IPS-18a (cell line): ENCODE data around the gene ATP5F1A.
A peak's percentile ranks its signal among the peaks of the same experiment; 100 is the strongest.
"Not testable (repeated sequence)": the region's sequence is repeated elsewhere in the genome, so short reads cannot be mapped to it uniquely, and the experiment has no call there.

ENCODE experiments used
- H3K27ac ChIP-seq: one replicate; pipeline ENCODE4 v1.5.1; 2013; ENCODE audit warnings: low read length
- H3K27me3 ChIP-seq: one replicate; pipeline ENCODE4 v1.6.1; 2013; ENCODE audit warnings: mild to moderate bottlenecking, low read length; ENCODE audit not compliant: control insufficient read depth, insufficient read depth
- H3K36me3 ChIP-seq: one replicate; pipeline ENCODE4 v1.6.1; 2013; ENCODE audit warnings: low read depth, low read length; ENCODE audit not compliant: control insufficient read depth
- H3K4me1 ChIP-seq: one replicate; pipeline ENCODE4 v1.6.1; 2013; ENCODE audit warnings: low read depth, low read length; ENCODE audit not compliant: control insufficient read depth
- H3K4me3 ChIP-seq: one replicate; pipeline ENCODE4 v1.5.1; 2013; ENCODE audit warnings: low read length
- H3K9ac ChIP-seq: one replicate; pipeline ENCODE4 v1.6.1; 2013; ENCODE audit warnings: mild to moderate bottlenecking, low read length, moderate library complexity
- H3K9me3 ChIP-seq: one replicate; pipeline ENCODE4 v1.6.1; 2013; ENCODE audit warnings: low read depth, low read length; ENCODE audit not compliant: control insufficient read depth

Gene ATP5F1A

GRCh38 chr18:46104128-46104911 lies 6.2 kb upstream of the ATP5F1A start, which contains the start of gene HAUS1:
Gene HAUS1 (plus strand): TSS chr18:46104385. CDS start chr18:46104412, 27 bp downstream.
- Histone ChIP-seq H3K36me3 (peaks cover 14% of the 10 kb centered on the region), H3K4me1 (no peaks in the 10 kb centered on the region), H3K27me3 (no peaks in the 10 kb centered on the region), H3K4me3 (peak within 1 kb of the TSS; percentile 80), H3K27ac (peak within 1 kb of the TSS; percentile 84), H3K9ac (peak within 1 kb of the TSS; percentile 93), H3K9me3 (no peaks in the 10 kb centered on the region)

GRCh38 chr18:46099463-46099862 lies 1.4 kb upstream of the ATP5F1A start:
- no peaks in the 10 kb centered on the region for H3K27me3 ChIP-seq
- H3K27ac ChIP-seq = no peak overlapping the region
- no peaks in the 10 kb centered on the region for H3K9me3 ChIP-seq

DNA sequence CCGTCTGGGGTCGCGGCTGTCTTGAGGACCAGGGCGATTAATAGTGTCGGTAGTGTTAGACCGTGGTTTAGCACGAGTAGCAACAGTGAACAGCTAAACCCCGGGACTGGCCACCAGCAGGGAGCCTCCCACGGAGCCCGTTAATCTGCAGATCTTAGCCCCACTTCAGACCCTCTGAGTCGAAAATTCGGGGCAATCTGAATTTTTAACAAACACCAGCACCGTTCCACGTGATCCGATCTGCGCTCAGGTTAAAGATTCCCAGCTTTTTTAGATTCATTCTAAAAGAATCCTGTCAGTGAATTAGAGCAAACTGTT lies 479 bp upstream of the ATP5F1A start:
- Histone ChIP-seq H3K36me3 (peaks cover 14% of the 10 kb centered on the region), H3K4me1 (peaks cover 7% of the 10 kb centered on the region), H3K9ac (peak overlapping the region; percentile 87), H3K27ac (peak overlapping the region; percentile 87), H3K27me3 (no peaks in the 10 kb centered on the region), H3K9me3 (no peaks in the 10 kb centered on the region), H3K4me3 (peak overlapping the region; percentile 90)

More at GRCh38 chr18:46099463-46099862, 1.4 kb upstream of the ATP5F1A start:
- Histone ChIP-seq H3K4me3 (no peak overlapping the region), H3K9ac (no peak overlapping the region), H3K36me3 (peaks cover 9% of the 10 kb centered on the region), H3K4me1 (peaks cover 7% of the 10 kb centered on the region)

- Histone ChIP-seq H3K9ac (peak overlapping the region; percentile 87), H3K9me3 (no peaks in the 10 kb centered on the region), H3K36me3 (peaks cover 25% of the 10 kb centered on the region), H3K27ac (peak overlapping the region; percentile 72), H3K4me1 (peaks cover 7% of the 10 kb centered on the region), H3K27me3 (no peaks in the 10 kb centered on the region), H3K4me3 (peak overlapping the region; percentile 90)
These were observed 680 bp downstream of the ATP5F1A start for GRCh38 chr18:46097431-46097800.

DNA sequence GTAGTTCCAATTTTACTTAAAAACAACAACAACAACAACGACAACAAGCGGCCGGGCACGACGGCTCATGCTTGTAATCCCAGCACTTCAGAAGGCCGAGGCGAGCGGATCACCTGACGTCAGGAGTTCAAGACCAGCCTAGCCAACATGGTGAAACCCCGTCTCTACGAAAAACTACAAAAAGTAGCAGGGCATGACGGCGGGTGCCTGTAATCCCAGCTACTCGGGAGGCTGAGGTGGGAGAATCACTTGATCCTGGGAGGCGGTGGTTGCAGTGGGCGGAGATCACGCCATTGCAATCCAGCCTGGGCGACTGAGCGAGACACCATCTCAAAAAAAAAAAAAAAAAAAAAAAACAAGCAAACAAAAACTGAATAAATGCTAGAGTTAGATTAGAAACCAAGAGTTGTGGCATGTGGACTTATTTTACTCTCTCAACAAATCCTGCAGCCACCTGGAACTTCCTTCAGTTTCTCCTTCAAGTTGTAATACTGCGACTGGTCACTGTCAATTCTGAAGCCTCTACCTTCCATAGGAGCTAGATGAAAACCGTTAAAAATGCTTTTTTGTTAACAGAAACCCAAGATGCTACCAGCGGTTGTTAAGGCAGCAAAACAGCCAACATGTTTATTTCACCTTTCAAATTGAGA lies 1.3 kb downstream of the ATP5F1A start:
- no peaks in the 10 kb centered on the region for H3K27me3 ChIP-seq
- H3K27ac ChIP-seq = no peak overlapping the region
- peaks cover 7% of the 10 kb centered on the region for H3K4me1 ChIP-seq
- peak overlapping the region; percentile 90 for H3K4me3 ChIP-seq
- peak overlapping the region; percentile 87 for H3K9ac ChIP-seq
- no peaks in the 10 kb centered on the region for H3K9me3 ChIP-seq
- H3K36me3 ChIP-seq = peaks cover 30% of the 10 kb centered on the region

- Histone ChIP-seq H3K27ac (no peak overlapping the region), H3K4me1 (peaks cover 7% of the 10 kb centered on the region), H3K9me3 (no peaks in the 10 kb centered on the region), H3K36me3 (peaks cover 42% of the 10 kb centered on the region), H3K9ac (no peak overlapping the region), H3K4me3 (no peak overlapping the region), H3K27me3 (no peaks in the 10 kb centered on the region)
These were observed 2.6 kb downstream of the ATP5F1A start for GRCh38 chr18:46095532-46095931.

GRCh38 chr18:46088501-46088900 lies 9.6 kb downstream of the ATP5F1A start:
- H3K27ac ChIP-seq, H3K4me3 ChIP-seq, H3K9ac ChIP-seq, H3K4me1 ChIP-seq, H3K9me3 ChIP-seq, H3K27me3 ChIP-seq: not testable (repeated sequence)
- peaks cover 98% of the 10 kb centered on the region for H3K36me3 ChIP-seq

DNA sequence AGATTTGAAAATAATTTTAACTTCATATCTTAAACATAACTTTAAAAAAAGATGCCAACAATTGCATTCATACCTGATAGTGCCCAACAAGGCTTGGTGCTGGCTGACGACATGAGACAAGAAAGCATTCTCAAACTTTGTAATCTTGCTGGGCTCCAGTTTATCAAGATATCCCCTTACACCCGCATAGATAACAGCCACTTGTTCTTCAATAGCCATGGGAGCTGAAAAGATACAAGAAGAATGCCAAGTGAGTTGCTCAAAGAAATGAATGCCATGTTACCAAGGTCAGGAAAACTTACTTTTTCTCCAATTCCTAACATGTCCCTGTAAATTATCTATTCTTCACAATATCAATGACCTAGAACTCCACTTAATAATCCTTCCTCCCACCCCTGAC lies 13.7 kb downstream of the ATP5F1A start:
- Histone ChIP-seq H3K36me3 (peaks cover 92% of the 10 kb centered on the region), H3K27me3 (no peaks in the 10 kb centered on the region), H3K4me1 (no peaks in the 10 kb centered on the region), H3K27ac (no peak overlapping the region), H3K9ac (no peak overlapping the region), H3K9me3 (no peaks in the 10 kb centered on the region), H3K4me3 (no peak overlapping the region)

GRCh38 chr18:46080156-46080555 lies 17.9 kb downstream of the ATP5F1A start:
- no peak overlapping the region for H3K27ac ChIP-seq
- no peak overlapping the region for H3K9ac ChIP-seq
- H3K36me3 ChIP-seq = peaks cover 55% of the 10 kb centered on the region
- H3K27me3 ChIP-seq = no peaks in the 10 kb centered on the region
- no peak overlapping the region for H3K4me3 ChIP-seq
- no peaks in the 10 kb centered on the region for H3K9me3 ChIP-seq
- no peaks in the 10 kb centered on the region for H3K4me1 ChIP-seq

DNA sequence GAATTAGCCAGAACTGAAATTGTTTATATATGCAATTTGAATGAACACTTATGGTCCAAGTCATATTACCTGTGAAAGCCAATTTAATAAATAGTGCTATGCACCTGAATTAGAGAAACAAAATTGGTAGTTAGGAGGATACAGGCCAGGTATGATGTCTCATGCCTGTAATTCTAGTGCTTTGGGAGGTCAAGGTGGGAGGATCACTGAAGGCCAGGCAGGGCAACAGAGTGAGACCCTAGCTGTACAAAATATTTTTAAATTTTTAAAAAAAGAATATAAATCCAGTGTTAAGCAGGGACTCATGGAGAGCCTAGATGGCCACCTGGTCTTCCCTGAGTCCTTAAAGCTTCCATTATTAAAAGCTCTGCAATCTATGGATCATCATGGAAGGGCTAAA lies 18.8 kb downstream of the ATP5F1A start:
- no peaks in the 10 kb centered on the region for H3K4me1 ChIP-seq
- no peak overlapping the region for H3K27ac ChIP-seq
- H3K9me3 ChIP-seq = no peaks in the 10 kb centered on the region
- H3K36me3 ChIP-seq = peaks cover 46% of the 10 kb centered on the region
- H3K9ac ChIP-seq = no peak overlapping the region
- H3K27me3 ChIP-seq = no peaks in the 10 kb centered on the region
- no peak overlapping the region for H3K4me3 ChIP-seq

DNA sequence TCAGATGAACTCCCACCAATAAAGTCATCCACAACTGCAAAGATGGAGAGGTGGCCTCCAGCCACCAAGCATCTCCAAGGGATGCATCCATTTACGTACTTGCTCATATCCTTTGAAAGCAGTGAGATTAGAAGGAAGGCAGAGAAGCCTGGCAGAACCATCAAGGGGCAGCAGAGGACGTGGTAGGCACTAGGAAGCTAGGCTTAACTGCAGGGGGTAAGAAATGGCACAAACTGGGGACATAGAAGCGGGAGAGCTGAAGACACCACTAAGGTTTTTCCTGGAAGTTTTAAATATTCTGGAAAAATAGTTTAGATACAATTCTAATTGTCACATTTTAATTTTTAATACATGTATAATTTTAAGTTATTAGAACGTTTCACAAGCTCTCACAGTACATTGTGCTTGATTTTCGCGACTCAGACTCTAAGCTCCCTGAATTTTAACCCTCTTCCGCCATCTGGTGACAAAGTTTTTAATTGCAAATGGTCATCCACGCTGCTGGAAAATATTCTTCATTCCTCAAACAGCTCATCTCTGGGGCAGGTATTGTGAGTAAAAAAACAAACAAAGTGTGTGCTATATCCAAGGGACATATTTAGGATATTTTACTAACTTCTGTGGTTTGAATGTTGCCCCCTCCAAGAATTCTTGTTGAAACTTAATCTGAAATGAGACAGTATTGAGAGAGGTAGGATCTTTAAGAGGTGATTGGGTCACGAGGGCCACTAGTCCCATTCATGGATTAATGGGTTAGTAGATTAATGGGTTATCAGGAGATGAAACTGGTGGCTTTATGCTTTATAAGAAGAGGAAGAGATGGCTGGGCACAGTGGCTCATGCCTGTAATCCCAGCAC lies 24.4 kb downstream of the ATP5F1A start:
- no peak overlapping the region for H3K9ac ChIP-seq
- H3K9me3 ChIP-seq = no peaks in the 10 kb centered on the region
- no peak overlapping the region for H3K4me3 ChIP-seq
- no peaks in the 10 kb centered on the region for H3K4me1 ChIP-seq
- no peak overlapping the region for H3K27ac ChIP-seq
- H3K27me3 ChIP-seq = peaks cover 34% of the 10 kb centered on the region
- peaks cover under 1% of the 10 kb centered on the region for H3K36me3 ChIP-seq
